Dermis blood vessel endothelial cell (primary cell): ENCODE measurements around the gene CXCL12. TPM values are rescaled to one million over a fixed set of nuclear protein-coding genes. Genes with fewer than 3 reads are reported as not detected.

Experiments used
- DNase-seq: peaks from one replicate; pipeline ENCODE4 v3.0.0; 2010
- total RNA-seq: library from RNA; depleted of rRNA; stranded (reverse); fragments of >200 nt; gene quantifications from 2 replicates; pipeline ENCODE4 v1.2.3, GENCODE V29; 2014

CXCL12 gene
- total RNA-seq, 1 donor from 2014 or later: 5.1 TPM

GRCh38 chr10:44333511-44333910 lies 51.4 kb downstream of the CXCL12 start:
- DNase-seq: no peak

GRCh38 chr10:44332465-44332864 lies 52.4 kb downstream of the CXCL12 start:
- DNase-seq: no peak

DNA sequence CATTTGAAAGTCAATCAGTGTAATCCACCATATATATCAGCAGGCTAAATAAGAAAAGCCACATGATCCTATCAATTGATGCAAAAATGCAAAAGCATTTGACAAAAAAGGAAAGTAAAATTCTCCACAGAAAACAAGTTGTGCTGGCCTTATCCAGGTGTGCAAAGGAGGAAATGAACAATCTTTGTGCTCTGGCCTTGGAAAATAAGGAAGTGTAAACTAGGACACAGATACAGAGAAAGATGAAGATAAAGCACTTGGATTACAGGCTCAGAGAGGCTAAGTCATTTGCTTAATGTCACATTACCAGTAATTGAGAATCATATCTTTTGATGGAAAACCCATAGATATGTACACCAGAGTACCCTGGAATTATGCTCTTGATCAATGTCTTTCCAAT lies 54.5 kb downstream of the CXCL12 start:
- DNase-seq: no peak

GRCh38 chr10:44327461-44327860 lies 57.4 kb downstream of the CXCL12 start:
- DNase-seq: no peak
